ENCODE data around the gene BPI.
"Not testable (repeated sequence)": the region's sequence is repeated elsewhere in the genome, so short reads cannot be mapped to it uniquely, and the experiment has no call there.

The BPI gene

GRCh38 chr20:38306379-38306778, 2.4 kb downstream of the BPI start:
- DNase-seq: no peak

GRCh38 chr20:38307371-38308046, 3.6 kb downstream of the BPI start:
- DNase-seq: no peak

- no peak for DNase-seq
Measured at GRCh38 chr20:38308047-38308438, 4.1 kb downstream of the BPI start.

- DNase-seq: no peak
Measured at GRCh38 chr20:38308447-38308846, 4.5 kb downstream of the BPI start.

- DNase-seq: no peak
Measured at GRCh38 chr20:38311091-38311490, 7.1 kb downstream of the BPI start.

- no peak for DNase-seq
Measured at GRCh38 chr20:38311491-38311890, 7.5 kb downstream of the BPI start.

- no peak for DNase-seq
Measured at GRCh38 chr20:38313676-38314075, 9.7 kb downstream of the BPI start.

- DNase-seq: not testable (repeated sequence)
Measured at GRCh38 chr20:38314350-38314749, 10.4 kb downstream of the BPI start.

GRCh38 chr20:38315290-38315966, 11.5 kb downstream of the BPI start:
- no peak for DNase-seq

- DNase-seq: no peak
Measured at GRCh38 chr20:38316341-38316740, 12.4 kb downstream of the BPI start.

GRCh38 chr20:38317422-38317821, 13.5 kb downstream of the BPI start:
- no peak for DNase-seq

GRCh38 chr20:38320221-38320620, 16.3 kb downstream of the BPI start:
- DNase-seq: no peak

- no peak for DNase-seq
Measured at GRCh38 chr20:38321959-38322598, 18.1 kb downstream of the BPI start.

- no peak for DNase-seq
Measured at GRCh38 chr20:38324159-38324558, 20.2 kb downstream of the BPI start.

- no peak for DNase-seq
Measured at GRCh38 chr20:38325167-38325566, 21.2 kb downstream of the BPI start.

- no peak for DNase-seq
Measured at GRCh38 chr20:38325905-38326304, 21.9 kb downstream of the BPI start.

GRCh38 chr20:38326309-38326708, 22.4 kb downstream of the BPI start:
- DNase-seq: no peak

- DNase-seq: no peak
Measured at GRCh38 chr20:38330638-38331037, 26.7 kb downstream of the BPI start.

- no peak for DNase-seq
Measured at GRCh38 chr20:38331245-38331644, 27.3 kb downstream of the BPI start.

GRCh38 chr20:38331814-38332213, 27.9 kb downstream of the BPI start:
- no peak for DNase-seq

GRCh38 chr20:38334016-38334415, 30.1 kb downstream of the BPI start:
- no peak for DNase-seq

GRCh38 chr20:38336726-38337125, 32.8 kb downstream of the BPI start:
- no peak for DNase-seq

GRCh38 chr20:38337561-38338140, 33.7 kb downstream of the BPI start:
- DNase-seq: no peak
